Measurements from ENCODE around the gene PHEX. TPM values are rescaled to one million over a fixed set of nuclear protein-coding genes. Genes with fewer than 3 reads are reported as not detected.

Gene PHEX
- total RNA-seq, 1 experiment from 2014 or later = 0.89 TPM

DNA sequence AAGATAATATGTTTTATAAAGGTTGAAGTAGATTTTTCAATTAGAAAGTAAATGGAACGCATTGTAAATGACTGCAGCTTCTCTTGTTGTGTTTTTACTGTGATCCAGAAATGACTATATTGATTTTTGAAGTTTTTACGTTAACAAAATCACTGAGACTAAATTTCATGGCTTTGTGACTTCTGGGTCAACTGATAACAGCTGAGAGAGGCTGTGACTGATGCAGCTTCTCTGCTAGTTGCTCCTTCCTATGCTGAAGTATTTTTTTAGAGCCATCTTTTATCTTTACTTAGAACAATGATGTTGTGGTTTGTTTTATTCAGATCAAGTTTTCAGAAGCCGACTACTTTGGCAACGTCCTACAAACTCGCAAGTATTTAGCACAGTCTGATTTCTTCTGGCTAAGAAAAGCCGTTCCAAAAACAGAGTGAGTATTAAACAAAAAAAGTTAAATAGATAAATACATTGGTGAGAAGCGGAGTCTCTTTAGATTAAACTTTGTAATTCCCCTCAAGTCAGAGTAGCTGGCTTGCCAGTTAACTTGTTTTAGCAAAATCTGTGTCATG lies 145.9 kb downstream of the PHEX start:
- Mint-ChIP-seq H3K36me3 (ENCODE audit: insufficient read depth, unreplicated experiment) (no peaks in the 10 kb centered on the region), H3K9me3 (ENCODE audit: unreplicated experiment) (peaks cover 8% of the 10 kb centered on the region), H3K27ac (ENCODE audit: low read depth, unreplicated experiment) (no peak overlapping the region), H3K27me3 (ENCODE audit: insufficient read depth, unreplicated experiment) (peaks cover 50% of the 10 kb centered on the region), H3K4me3 (ENCODE audit: unreplicated experiment) (no peak overlapping the region), H3K4me1 (ENCODE audit: insufficient read depth, unreplicated experiment) (no peaks in the 10 kb centered on the region)
- BruUV-seq (replicated peaks) = no TSS peak
- ChIA-PET POLR2A (interaction anchor here (1.4 kb wide), 1 partner anchor 42 kb away, joined by 3 read pairs; no protein-coding TSS in a partner anchor), CTCF (interaction anchor here (1.1 to 1.8 kb wide), 3 partner anchors 13 to 42 kb away, joined by 4 to 7 read pairs (median 6); no protein-coding TSS in a partner anchor)
- intact Hi-C loops (cut with micrococcal nuclease) = no loop called here
- TF ChIP-seq, protein P1, sequence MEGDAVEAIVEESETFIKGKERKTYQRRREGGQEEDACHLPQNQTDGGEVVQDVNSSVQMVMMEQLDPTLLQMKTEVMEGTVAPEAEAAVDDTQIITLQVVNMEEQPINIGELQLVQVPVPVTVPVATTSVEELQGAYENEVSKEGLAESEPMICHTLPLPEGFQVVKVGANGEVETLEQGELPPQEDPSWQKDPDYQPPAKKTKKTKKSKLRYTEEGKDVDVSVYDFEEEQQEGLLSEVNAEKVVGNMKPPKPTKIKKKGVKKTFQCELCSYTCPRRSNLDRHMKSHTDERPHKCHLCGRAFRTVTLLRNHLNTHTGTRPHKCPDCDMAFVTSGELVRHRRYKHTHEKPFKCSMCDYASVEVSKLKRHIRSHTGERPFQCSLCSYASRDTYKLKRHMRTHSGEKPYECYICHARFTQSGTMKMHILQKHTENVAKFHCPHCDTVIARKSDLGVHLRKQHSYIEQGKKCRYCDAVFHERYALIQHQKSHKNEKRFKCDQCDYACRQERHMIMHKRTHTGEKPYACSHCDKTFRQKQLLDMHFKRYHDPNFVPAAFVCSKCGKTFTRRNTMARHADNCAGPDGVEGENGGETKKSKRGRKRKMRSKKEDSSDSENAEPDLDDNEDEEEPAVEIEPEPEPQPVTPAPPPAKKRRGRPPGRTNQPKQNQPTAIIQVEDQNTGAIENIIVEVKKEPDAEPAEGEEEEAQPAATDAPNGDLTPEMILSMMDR (IDR thresholded peaks at IDR 0.05; ENCODE audit: unreplicated experiment) = no peak
- DNase-seq (ENCODE audit: unreplicated experiment) = no peak

DNA sequence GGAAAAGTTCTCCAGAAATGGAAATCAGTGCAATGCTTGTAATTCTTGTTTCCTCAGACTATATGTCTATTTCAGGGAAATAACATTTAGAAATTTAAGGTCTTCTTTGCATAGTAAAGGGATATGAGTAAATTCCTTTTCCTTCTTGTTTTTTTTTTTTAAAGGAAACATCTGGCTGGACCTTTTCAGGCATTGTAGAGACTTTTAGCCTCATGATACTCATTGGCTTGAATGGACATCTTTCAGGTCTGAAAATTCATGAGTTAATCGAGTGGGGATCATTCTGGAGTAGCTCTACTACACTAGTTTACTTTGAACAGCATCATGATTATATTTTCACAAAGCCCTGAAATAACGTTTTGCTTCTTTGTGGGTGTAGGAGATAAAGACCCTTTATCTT lies 152.0 kb downstream of the PHEX start:
- H3K36me3 Mint-ChIP-seq (ENCODE audit: insufficient read depth, unreplicated experiment) = no peaks in the 10 kb centered on the region
- H3K4me1 Mint-ChIP-seq (ENCODE audit: insufficient read depth, unreplicated experiment) = no peaks in the 10 kb centered on the region
- POLR2A ChIA-PET = no interaction called here
- peaks cover 8% of the 10 kb centered on the region for H3K9me3 Mint-ChIP-seq (ENCODE audit: unreplicated experiment)
- TF ChIP-seq, protein P1 (IDR thresholded peaks at IDR 0.05; ENCODE audit: unreplicated experiment) = no peak
- peaks cover 83% of the 10 kb centered on the region for H3K27me3 Mint-ChIP-seq (ENCODE audit: insufficient read depth, unreplicated experiment)
- CTCF ChIA-PET = no interaction called here
- DNase-seq (ENCODE audit: unreplicated experiment) = no peak
- BruUV-seq (replicated peaks) = no TSS peak
- no peak overlapping the region for H3K4me3 Mint-ChIP-seq (ENCODE audit: unreplicated experiment)
- H3K27ac Mint-ChIP-seq (ENCODE audit: low read depth, unreplicated experiment) = no peak overlapping the region
- intact Hi-C loops (cut with micrococcal nuclease) = no loop called here

DNA sequence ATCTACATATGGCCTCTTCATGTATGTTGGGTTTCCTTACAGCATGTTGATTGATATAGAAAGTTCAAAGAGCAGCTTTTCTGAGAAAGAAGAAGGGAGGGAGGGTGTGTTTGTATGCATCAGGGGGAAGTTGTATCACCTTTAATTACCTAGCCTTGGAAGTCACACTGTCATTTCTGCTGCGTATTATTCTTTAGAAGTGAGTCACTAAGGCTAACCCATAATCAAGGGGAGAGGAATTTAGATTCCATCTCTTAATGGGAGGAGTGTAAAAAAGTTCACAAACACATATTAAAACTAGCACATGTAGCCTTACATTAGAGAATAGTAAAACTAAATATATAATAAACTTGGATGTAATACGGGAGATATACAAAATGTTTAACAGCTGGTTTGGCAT lies 154.0 kb downstream of the PHEX start:
- peaks cover under 1% of the 10 kb centered on the region for H3K9me3 Mint-ChIP-seq (ENCODE audit: unreplicated experiment)
- H3K36me3 Mint-ChIP-seq (ENCODE audit: insufficient read depth, unreplicated experiment) = no peaks in the 10 kb centered on the region
- DNase-seq (ENCODE audit: unreplicated experiment) = no peak
- intact Hi-C loops (cut with micrococcal nuclease) = no loop called here
- BruUV-seq (replicated peaks) = no TSS peak
- H3K27me3 Mint-ChIP-seq (ENCODE audit: insufficient read depth, unreplicated experiment) = peaks cover 83% of the 10 kb centered on the region
- H3K4me3 Mint-ChIP-seq (ENCODE audit: unreplicated experiment) = no peak overlapping the region
- no peak overlapping the region for H3K27ac Mint-ChIP-seq (ENCODE audit: low read depth, unreplicated experiment)
- ChIA-PET POLR2A (no interaction called here), CTCF (interaction anchor here (0.7 to 1.6 kb wide), 5 partner anchors 10 to 200 kb away, joined by 3 to 8 read pairs (median 4); no protein-coding TSS in a partner anchor)
- no peaks in the 10 kb centered on the region for H3K4me1 Mint-ChIP-seq (ENCODE audit: insufficient read depth, unreplicated experiment)
- TF ChIP-seq, protein P1 (IDR thresholded peaks at IDR 0.05; ENCODE audit: unreplicated experiment) = no peak

DNA sequence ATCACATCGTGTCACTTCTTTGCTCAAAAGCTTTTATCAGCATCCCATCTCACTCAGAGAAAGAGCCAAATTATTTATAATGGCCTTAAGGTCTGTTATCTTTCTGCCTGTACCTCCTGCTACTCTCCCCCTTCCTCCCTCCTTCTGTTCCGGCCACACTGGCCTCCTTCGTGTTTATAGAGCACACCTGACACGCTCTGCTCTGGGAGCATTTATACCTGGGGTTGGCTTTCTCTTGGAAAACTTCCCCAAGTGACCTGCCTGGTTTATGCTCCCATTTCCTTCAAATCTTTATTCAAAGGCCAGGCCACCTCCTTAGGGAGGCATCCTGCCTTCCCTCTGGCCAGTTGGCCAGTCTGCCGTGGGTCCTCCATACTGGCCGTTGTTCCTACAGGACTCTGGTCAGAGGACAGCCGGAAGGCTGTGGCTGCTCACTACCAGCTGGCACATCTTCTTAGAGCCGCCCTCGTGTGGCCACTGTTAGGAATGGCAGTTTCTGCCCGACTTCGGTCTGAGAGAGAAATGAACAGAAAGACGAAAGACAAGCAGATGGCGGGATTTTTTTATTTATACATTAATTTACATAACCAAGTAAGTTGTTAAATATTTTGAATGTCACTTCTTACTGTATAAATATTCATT lies 160.4 kb downstream of the PHEX start:
- H3K9me3 Mint-ChIP-seq (ENCODE audit: unreplicated experiment) = no peaks in the 10 kb centered on the region
- CTCF ChIA-PET = interaction anchor here (0.6 to 4.5 kb wide), 8 partner anchors 15 to 367 kb away, joined by 3 to 40 read pairs (median 4); no protein-coding TSS in a partner anchor
- H3K27me3 Mint-ChIP-seq (ENCODE audit: insufficient read depth, unreplicated experiment) = peaks cover 60% of the 10 kb centered on the region
- no peak overlapping the region for H3K4me3 Mint-ChIP-seq (ENCODE audit: unreplicated experiment)
- DNase-seq (ENCODE audit: unreplicated experiment) = peak; percentile 75
- no TSS peak for BruUV-seq (replicated peaks)
- TF ChIP-seq, protein P1 (IDR thresholded peaks at IDR 0.05; ENCODE audit: unreplicated experiment) = peak; percentile 76
- H3K4me1 Mint-ChIP-seq (ENCODE audit: insufficient read depth, unreplicated experiment) = peaks cover 6% of the 10 kb centered on the region
- H3K36me3 Mint-ChIP-seq (ENCODE audit: insufficient read depth, unreplicated experiment) = no peaks in the 10 kb centered on the region
- POLR2A ChIA-PET = no interaction called here
- H3K27ac Mint-ChIP-seq (ENCODE audit: low read depth, unreplicated experiment) = no peak overlapping the region
- intact Hi-C loops (cut with micrococcal nuclease) = loop anchor here (1.0 to 10.0 kb wide), 5 partner anchors 56 to 555 kb away; no protein-coding TSS in a partner anchor
